ENCODE results near the gene CNTNAP1. TPM values are rescaled to one million over a fixed set of nuclear protein-coding genes. Genes with fewer than 3 reads are reported as not detected.

The CNTNAP1 gene
- total and polyA plus RNA-seq, 9 of the 15 experiments (the other 6 are each of a cell fraction or from before 2014, with no cell fraction given) = 0.10 to 1.8 (median 0.62) TPM

GRCh38 chr17:42677921-42678781, 4.2 kb upstream of the CNTNAP1 start (continued):
- TF ChIP-seq KLF6 (CRISPR knock-in tag; IDR thresholded peaks at IDR 0.05; ENCODE audit: borderline replicate concordance) (no peak), TEAD1 (CRISPR knock-in tag; IDR thresholded peaks at IDR 0.05) (peak in 1 of 2 experiments; percentile 42; a peak in 1 of 4 replicates), CBFB (CRISPR knock-in tag; IDR thresholded peaks at IDR 0.05) (peak; percentile 81), NRF1 (conservative IDR thresholded peaks at IDR 0.05 in 1 of 2, IDR thresholded peaks at IDR 0.05 in 1 of 2) (peak; percentile 81 to 83), ZNF280A (IDR thresholded peaks at IDR 0.05; ENCODE audit: low read depth, partially characterized antibody) (no peak), HMGN3 (IDR thresholded peaks at IDR 0.05; ENCODE audit: borderline replicate concordance, extremely low read depth, insufficient read length, low read depth, low read length) (peak; percentile 94), L3MBTL2 (IDR thresholded peaks at IDR 0.05) (0 out of 2 replicates have a peak, but pooled peaks have one; percentile 30), NCOA4 (IDR thresholded peaks at IDR 0.05; ENCODE audit: partially characterized antibody) (no peak), NCOA6 (IDR thresholded peaks at IDR 0.05) (no peak), XRCC5 (IDR thresholded peaks at IDR 0.05; ENCODE audit: low read depth, low read length) (peak; percentile 22; the same call in 1 of the 2 replicates), EGR1 (conservative IDR thresholded peaks at IDR 0.05) (no peak), YBX1 (IDR thresholded peaks at IDR 0.05) (no peak), ZFP1 (CRISPR knock-in tag; IDR thresholded peaks at IDR 0.05) (no peak), ZNF79 (CRISPR knock-in tag; IDR thresholded peaks at IDR 0.05; ENCODE audit: low read depth) (no peak), TARDBP (IDR thresholded peaks at IDR 0.05) (0 out of 2 replicates have a peak, but pooled peaks have one; percentile 39), KAT7 (CRISPR knock-in tag; IDR thresholded peaks at IDR 0.05; ENCODE audit: borderline replicate concordance) (0 out of 2 replicates have a peak, but pooled peaks have one; percentile 52)
- TF ChIP-seq, protein P1, sequence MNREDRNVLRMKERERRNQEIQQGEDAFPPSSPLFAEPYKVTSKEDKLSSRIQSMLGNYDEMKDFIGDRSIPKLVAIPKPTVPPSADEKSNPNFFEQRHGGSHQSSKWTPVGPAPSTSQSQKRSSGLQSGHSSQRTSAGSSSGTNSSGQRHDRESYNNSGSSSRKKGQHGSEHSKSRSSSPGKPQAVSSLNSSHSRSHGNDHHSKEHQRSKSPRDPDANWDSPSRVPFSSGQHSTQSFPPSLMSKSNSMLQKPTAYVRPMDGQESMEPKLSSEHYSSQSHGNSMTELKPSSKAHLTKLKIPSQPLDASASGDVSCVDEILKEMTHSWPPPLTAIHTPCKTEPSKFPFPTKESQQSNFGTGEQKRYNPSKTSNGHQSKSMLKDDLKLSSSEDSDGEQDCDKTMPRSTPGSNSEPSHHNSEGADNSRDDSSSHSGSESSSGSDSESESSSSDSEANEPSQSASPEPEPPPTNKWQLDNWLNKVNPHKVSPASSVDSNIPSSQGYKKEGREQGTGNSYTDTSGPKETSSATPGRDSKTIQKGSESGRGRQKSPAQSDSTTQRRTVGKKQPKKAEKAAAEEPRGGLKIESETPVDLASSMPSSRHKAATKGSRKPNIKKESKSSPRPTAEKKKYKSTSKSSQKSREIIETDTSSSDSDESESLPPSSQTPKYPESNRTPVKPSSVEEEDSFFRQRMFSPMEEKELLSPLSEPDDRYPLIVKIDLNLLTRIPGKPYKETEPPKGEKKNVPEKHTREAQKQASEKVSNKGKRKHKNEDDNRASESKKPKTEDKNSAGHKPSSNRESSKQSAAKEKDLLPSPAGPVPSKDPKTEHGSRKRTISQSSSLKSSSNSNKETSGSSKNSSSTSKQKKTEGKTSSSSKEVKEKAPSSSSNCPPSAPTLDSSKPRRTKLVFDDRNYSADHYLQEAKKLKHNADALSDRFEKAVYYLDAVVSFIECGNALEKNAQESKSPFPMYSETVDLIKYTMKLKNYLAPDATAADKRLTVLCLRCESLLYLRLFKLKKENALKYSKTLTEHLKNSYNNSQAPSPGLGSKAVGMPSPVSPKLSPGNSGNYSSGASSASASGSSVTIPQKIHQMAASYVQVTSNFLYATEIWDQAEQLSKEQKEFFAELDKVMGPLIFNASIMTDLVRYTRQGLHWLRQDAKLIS (CRISPR knock-in tag; IDR thresholded peaks at IDR 0.05) = 0 out of 2 replicates have a peak, but pooled peaks have one; percentile 25

All from K562 (cell line).